H9 (cell line): Measurements from ENCODE around the gene DUS1L. TPM values are rescaled to one million over a fixed set of nuclear protein-coding genes. Genes with fewer than 3 reads are reported as not detected.

Experiments used
- DNase-seq: peaks from one replicate; pipeline ENCODE4 v3.0.0-alpha.2; 2017
- H2AFZ ChIP-seq: one replicate; pipeline ENCODE4 v1.6.1; 2013; ENCODE audit warnings: mild to moderate bottlenecking, low read length, control low read depth, moderate library complexity
- H2AK5ac ChIP-seq: 2 replicates; pipeline ENCODE4 v1.6.1; 2013; ENCODE audit warnings: low read length, control low read depth, mixed read lengths; ENCODE audit not compliant: insufficient read length
- H2BK120ac ChIP-seq: one replicate; pipeline ENCODE4 v1.6.1; 2013; ENCODE audit warnings: low read depth, mild to moderate bottlenecking, low read length, control low read depth, inconsistent platforms; ENCODE audit not compliant: poor library complexity, severe bottlenecking
- H2BK12ac ChIP-seq: 2 replicates; pipeline ENCODE4 v1.6.1; 2013; ENCODE audit warnings: low read length, control low read depth, mixed read lengths, low read depth; ENCODE audit not compliant: insufficient read length
- H2BK15ac ChIP-seq: 2 replicates; pipeline ENCODE4 v1.6.1; 2013; ENCODE audit warnings: low read depth, low read length, control low read depth
- H2BK20ac ChIP-seq: one replicate; pipeline ENCODE4 v1.6.1; 2013; ENCODE audit warnings: low read depth, mild to moderate bottlenecking, low read length, control low read depth, inconsistent platforms; ENCODE audit not compliant: poor library complexity, severe bottlenecking
- H2BK5ac ChIP-seq: 2 replicates; pipeline ENCODE4 v1.6.1; 2013; ENCODE audit warnings: low read length, control low read depth, mixed read lengths; ENCODE audit not compliant: insufficient read length
- H3K14ac ChIP-seq: 2 replicates; pipeline ENCODE4 v1.6.1; 2013; ENCODE audit warnings: low read length, control low read depth; ENCODE audit not compliant: insufficient read depth
- H3K18ac ChIP-seq: 2 replicates; pipeline ENCODE4 v1.6.1; 2013; ENCODE audit warnings: low read depth, mild to moderate bottlenecking, mixed read lengths, low read length, control low read depth; ENCODE audit not compliant: insufficient read length
- H3K23ac ChIP-seq: 2 replicates; pipeline ENCODE4 v1.6.1; 2013; ENCODE audit warnings: low read length, control low read depth, mixed read lengths, low read depth; ENCODE audit not compliant: insufficient read length
- H3K23me2 ChIP-seq: 2 replicates; pipeline ENCODE4 v1.6.1; 2013; ENCODE audit warnings: low read depth, mild to moderate bottlenecking, mixed read lengths, low read length, control low read depth; ENCODE audit not compliant: insufficient read length, poor library complexity, severe bottlenecking
- H3K27ac ChIP-seq: 2 replicates; pipeline ENCODE4 v1.5.1; 2013; ENCODE audit warnings: low read length, control low read depth, mixed read lengths, low read depth; ENCODE audit not compliant: insufficient read length
- H3K27me3 ChIP-seq: 2 replicates; pipeline ENCODE4 v1.6.1; 2013; ENCODE audit warnings: low read length, control low read depth, inconsistent platforms; ENCODE audit not compliant: insufficient read depth
- H3K4ac ChIP-seq: 2 replicates; pipeline ENCODE4 v1.6.1; 2013; ENCODE audit warnings: low read depth, mild to moderate bottlenecking, control low read depth, inconsistent platforms, low read length, moderate library complexity
- H3K4me1 ChIP-seq: 2 replicates; pipeline ENCODE4 v1.6.1; 2013; ENCODE audit warnings: low read length, control low read depth, inconsistent platforms; ENCODE audit not compliant: insufficient read depth
- H3K4me2 ChIP-seq: 2 replicates; pipeline ENCODE4 v1.6.1; 2013; ENCODE audit warnings: low read length, control low read depth, mixed read lengths; ENCODE audit not compliant: insufficient read length, insufficient read depth
- H3K56ac ChIP-seq: 2 replicates; pipeline ENCODE4 v1.6.1; 2013; ENCODE audit warnings: low read depth, mild to moderate bottlenecking, mixed read lengths, low read length, control low read depth; ENCODE audit not compliant: insufficient read length
- H3K79me1 ChIP-seq: 2 replicates; pipeline ENCODE4 v1.6.1; 2013; ENCODE audit warnings: low read depth, mild to moderate bottlenecking, moderate library complexity, low read length, control low read depth, inconsistent platforms; ENCODE audit not compliant: insufficient read depth, poor library complexity, severe bottlenecking
- H3K79me2 ChIP-seq: 2 replicates; pipeline ENCODE4 v1.6.1; 2013; ENCODE audit warnings: low read length, control low read depth, inconsistent platforms; ENCODE audit not compliant: insufficient read depth
- H3K9ac ChIP-seq: 2 replicates; pipeline ENCODE4 v1.6.1; 2013; ENCODE audit warnings: low read length, control low read depth, mixed read lengths; ENCODE audit not compliant: insufficient read length; ENCODE audit errors: extremely low read depth
- H3K9me3 ChIP-seq: one replicate; pipeline ENCODE4 v1.6.1; 2013; ENCODE audit warnings: low read depth, low read length, inconsistent platforms; ENCODE audit not compliant: control insufficient read depth
- H3T11ph ChIP-seq: one replicate; pipeline ENCODE4 v1.6.1; 2013; ENCODE audit warnings: mild to moderate bottlenecking, low read length, control low read depth, inconsistent platforms
- H4K20me1 ChIP-seq: one replicate; pipeline ENCODE4 v1.6.1; 2013; ENCODE audit not compliant: control insufficient read depth, insufficient read length, insufficient read depth
- H4K5ac ChIP-seq: 2 replicates; pipeline ENCODE4 v1.6.1; 2013; ENCODE audit warnings: low read depth, mild to moderate bottlenecking, mixed read lengths, low read length, control low read depth; ENCODE audit not compliant: insufficient read length
- H4K8ac ChIP-seq: replicated peaks from 2 replicates; pipeline ENCODE4 v1.6.1; 2013; ENCODE audit warnings: low read length, control low read depth, mixed read lengths, low read depth; ENCODE audit not compliant: insufficient read length
- H4K91ac ChIP-seq: 2 replicates; pipeline ENCODE4 v1.6.1; 2013; ENCODE audit warnings: low read depth, mild to moderate bottlenecking, moderate library complexity, mixed read lengths, low read length, control low read depth; ENCODE audit not compliant: insufficient read length
- H3K27ac Mint-ChIP-seq, 3 experiments: 2 replicates in 2 of 3; 3 replicates in 1 of 3; pipeline ENCODE4 v1.8.0; 2020 to 2021; ENCODE audit warnings: mixed read lengths in 3 of 3, mild to moderate bottlenecking in 1 of 3, moderate library complexity in 1 of 3
- H3K27me3 Mint-ChIP-seq: 2 replicates; pipeline ENCODE4 v1.8.0; 2021; ENCODE audit warnings: low read depth, mild to moderate bottlenecking, moderate library complexity, mixed read lengths
- H3K36me3 Mint-ChIP-seq, 3 experiments: 2 replicates in 2 of 3; 3 replicates in 1 of 3; pipeline ENCODE4 v1.8.0; 2020 to 2021; ENCODE audit warnings: low read depth in 3 of 3, mixed read lengths in 3 of 3; ENCODE audit not compliant: insufficient read depth in 1 of 3
- H3K4me1 Mint-ChIP-seq, 2 experiments: 2 replicates each; pipeline ENCODE4 v1.8.0; 2020; ENCODE audit warnings: mixed read lengths in 2 of 2
- H3K4me3 Mint-ChIP-seq, 2 experiments: 2 replicates in 1 of 2; 3 replicates in 1 of 2; pipeline ENCODE4 v1.8.0; 2020 to 2021; ENCODE audit warnings: mild to moderate bottlenecking in 2 of 2, mixed read lengths in 2 of 2, moderate library complexity in 1 of 2
- H3K9me3 Mint-ChIP-seq, 2 experiments: 2 replicates in 1 of 2; 3 replicates in 1 of 2; pipeline ENCODE4 v1.8.0; 2020; ENCODE audit warnings: mild to moderate bottlenecking in 2 of 2, mixed read lengths in 2 of 2, moderate library complexity in 1 of 2
- CTCF ChIP-seq: fragments of 200-600 bp; sonication (generic); conservative IDR thresholded peaks from 3 replicates; pipeline ENCODE4 v1.8.0; 2021; ENCODE audit warnings: antibody characterized with exemption, mild to moderate bottlenecking
- WGBS: extraction: QIAGEN DNeasy Blood & Tissue Kit; methylation state at CpG from one replicate; pipeline ENCODE4 v1.1.7; 2013; ENCODE audit warnings: missing lambda C conversion rate, low lambda C conversion rate, mixed read lengths; ENCODE audit not compliant: insufficient read length; ENCODE audit errors: extremely low coverage; 5-methylcytosine and 5-hydroxymethylcytosine counted together
- total RNA-seq: library from RNA; stranded (reverse); gene quantifications from 2 replicates; pipeline ENCODE4 v1.2.1, GENCODE V29; 2021

The DUS1L gene
- total RNA-seq, 1 experiment from 2014 or later = 103 TPM

GRCh38 chr17:82030470-82031302, 34.9 kb downstream of the DUS1L start:
- Histone ChIP-seq H4K8ac (no peak overlapping the region), H2BK12ac (no peak overlapping the region), H3K23ac (no peak overlapping the region), H2AFZ (no peak overlapping the region), H2BK20ac (no peak overlapping the region), H3K23me2 (peaks cover 8% of the 10 kb centered on the region), H2BK15ac (no peak overlapping the region), H3T11ph (no peak overlapping the region), H3K27me3 (no peaks in the 10 kb centered on the region; the same call in 1 of the 2 replicates), H3K18ac (no peak overlapping the region), H3K27ac (no peak overlapping the region), H2BK5ac (no peak overlapping the region), H2BK120ac (no peak overlapping the region), H3K4ac (no peak overlapping the region), H3K4me1 (no peaks in the 10 kb centered on the region), H3K56ac (no peak overlapping the region), H3K79me1 (no peaks in the 10 kb centered on the region), H4K5ac (no peak overlapping the region), H4K20me1 (no peaks in the 10 kb centered on the region), H3K14ac (no peak overlapping the region), H3K9me3 (no peaks in the 10 kb centered on the region), H3K9ac (no peak overlapping the region), H3K79me2 (no peaks in the 10 kb centered on the region), H3K4me2 (peak overlapping the region; percentile 5), H4K91ac (no peak overlapping the region), H2AK5ac (no peak overlapping the region)
- H3K27me3 Mint-ChIP-seq = peaks cover 2% of the 10 kb centered on the region; the same call in 1 of the 2 replicates
- no CpG with 5 or more reads among the region's 94 CpGs for WGBS
- peaks cover 2 to 19% of the 10 kb centered on the region in 2 experiments; a peak in 3 of 4 replicates for H3K4me1 Mint-ChIP-seq
- peak; percentile 93 for TF ChIP-seq CTCF
- DNase-seq = peak; percentile 97
- H3K9me3 Mint-ChIP-seq = peaks cover 0 to 2% of the 10 kb centered on the region in 2 experiments; a peak in 1 of 5 replicates
- H3K36me3 Mint-ChIP-seq = peaks cover 8 to 24% (median 16%) of the 10 kb centered on the region in 3 experiments; a peak in 6 of 7 replicates
- peak overlapping the region; percentile 63 to 81 for H3K4me3 Mint-ChIP-seq
- no peak overlapping the region for H3K27ac Mint-ChIP-seq
